Heart left ventricle (tissue), 13 donors: ENCODE measurements around the gene VIT.
"Not testable (repeated sequence)": the region's sequence is repeated elsewhere in the genome, so short reads cannot be mapped to it uniquely, and the experiment has no call there.

Experiments
- CTCF ChIP-seq, 12 donors: fragments of 200-600 bp; sonication (generic) in 4 of 12; IDR thresholded peaks; one replicate each; pipeline versions ENCODE4 v1.5.0 to v1.8.0; 2018 to 2022; ENCODE audit warnings: antibody characterized with exemption in 12 of 12, mild to moderate bottlenecking in 5 of 12
- POLR2A ChIP-seq, 2 donors: fragments of 450-650 bp; IDR thresholded peaks; one replicate each; pipeline ENCODE4 v1.6.1; 2017; ENCODE audit warnings: antibody characterized with exemption in 2 of 2, mild to moderate bottlenecking in 2 of 2, moderate library complexity in 2 of 2
- donor health status: ischemic (EF 13 %, LVEDD 7.1; RV severe dilation, severe dysfunction).
- donor health status: DM: no; HTN: yes; CAD: no.
- donor health status: DM: no; HTN: no; CAD: no.
- donor health status: ischemic (EF 25% LVEDD 6.9; RV normal size, moderate dysfunction).
- donor health status: ischemic (EF 25% LVEDD 5.7; RV mildly dilated, moderate dysfunction).
- donor health status: ischemic (EF 35%, LVEDD 5.7; RV mildly dilated, moderate dysfunction).
- donor health status: nonischemic (EF 11% LVEDD 7.7; RV severe dilation, severe dysfunction).
- donor health status: DM: yes; HTN: yes; CAD: no.
- donor health status: PGD.
- donor health status: ischemic (EF 29% LVEDD 5.4; RV normal size, mild dysfunction).
- donor health status: nonischemic (EF 23%, LVEDD 6.1; RV moderate dilation, normal function).

GRCh38 chr2:36824683-36825082 lies 128.2 kb downstream of the VIT start:
- TF ChIP-seq CTCF, POLR2A (IDR thresholded peaks at IDR 0.05): not testable (repeated sequence)
